Measurements from ENCODE around the gene BCL2L1. TPM values are rescaled to one million over a fixed set of nuclear protein-coding genes. Genes with fewer than 3 reads are reported as not detected.

The BCL2L1 gene
- total and polyA plus RNA-seq, 4 experiments from 2014 or later: 20.3 to 26.1 (median 21.8) TPM

DNA sequence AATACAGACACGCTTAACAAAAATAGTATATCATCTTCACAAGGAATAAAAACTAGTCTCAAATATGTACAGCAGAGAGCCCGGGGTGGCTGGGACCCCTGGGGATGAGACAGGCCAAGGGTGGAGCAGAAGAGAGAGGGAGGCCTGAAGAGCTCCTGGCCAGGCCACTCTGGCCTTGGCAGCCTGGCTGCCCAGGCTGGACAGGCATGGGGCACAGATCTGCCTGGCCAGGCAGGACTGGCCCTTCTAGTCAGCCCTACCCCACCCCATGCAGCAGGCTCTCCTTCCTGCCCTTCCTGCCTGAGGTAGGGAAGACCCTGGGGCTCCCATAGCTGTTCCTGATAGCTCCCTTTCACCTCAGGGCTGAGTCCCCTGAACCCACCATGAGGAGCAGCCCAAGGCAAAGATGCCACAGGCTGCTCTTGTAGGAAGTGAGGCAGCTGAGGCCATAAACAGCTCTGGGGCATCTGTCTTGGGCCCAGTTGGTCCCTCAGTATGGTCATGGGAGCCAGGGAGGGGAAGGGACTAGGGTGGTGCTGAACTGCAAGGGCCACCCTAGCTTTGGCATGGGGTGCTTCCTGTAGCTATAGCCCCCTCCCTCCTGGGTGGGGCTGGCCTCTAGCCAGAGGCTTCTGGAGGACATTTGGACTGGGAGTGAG lies 57.8 kb downstream of the BCL2L1 start:
- Histone ChIP-seq H3K27me3 (ENCODE audit: insufficient read depth, low read length) (no peaks in the 10 kb centered on the region), H3K4me3 (ENCODE audit: low read length in 2 of 2) (no peak overlapping the region), H3K9me3 (ENCODE audit: control insufficient read depth in 1 of 2, low read length in 2 of 2) (no peaks in the 10 kb centered on the region), H3K4me1 (ENCODE audit: insufficient read depth, low read length) (peaks cover 45% of the 10 kb centered on the region), H3K36me3 (ENCODE audit: insufficient read depth, low read length) (peaks cover 17% of the 10 kb centered on the region), H3K27ac (ENCODE audit: low read depth, low read length) (no peak overlapping the region)
- ChIA-PET CTCF (ENCODE audit: partially characterized antibody) (interaction anchor here (1.0 to 9.7 kb wide), 5 partner anchors 10 to 63 kb away, joined by 4 to 581 read pairs (median 6); partner anchors contain the start of gene BCL2L1), POLR2A (ENCODE audit: partially characterized antibody) (interaction anchor here (1.1 to 2.9 kb wide), 4 partner anchors 11 to 58 kb away, joined by 4 to 38 read pairs (median 7); partner anchors contain the start of gene BCL2L1)
- H3K4me1 Mint-ChIP-seq: peaks cover 28 to 64% (median 46%) of the 10 kb centered on the region in 4 donors
- no peak for DNase-seq
- no peaks in the 10 kb centered on the region for H3K27me3 Mint-ChIP-seq
- no peak overlapping the region for H3K4me3 Mint-ChIP-seq
- H3K27ac Mint-ChIP-seq: peak overlapping the region in 5 of 7 donors; percentile 42 to 66 (median 63)
- no peaks in the 10 kb centered on the region for H3K9me3 Mint-ChIP-seq
- peaks cover 0 to 36% of the 10 kb centered on the region in 2 donors for H3K36me3 Mint-ChIP-seq
- intact Hi-C loops (cut with micrococcal nuclease): no loop called here

DNA sequence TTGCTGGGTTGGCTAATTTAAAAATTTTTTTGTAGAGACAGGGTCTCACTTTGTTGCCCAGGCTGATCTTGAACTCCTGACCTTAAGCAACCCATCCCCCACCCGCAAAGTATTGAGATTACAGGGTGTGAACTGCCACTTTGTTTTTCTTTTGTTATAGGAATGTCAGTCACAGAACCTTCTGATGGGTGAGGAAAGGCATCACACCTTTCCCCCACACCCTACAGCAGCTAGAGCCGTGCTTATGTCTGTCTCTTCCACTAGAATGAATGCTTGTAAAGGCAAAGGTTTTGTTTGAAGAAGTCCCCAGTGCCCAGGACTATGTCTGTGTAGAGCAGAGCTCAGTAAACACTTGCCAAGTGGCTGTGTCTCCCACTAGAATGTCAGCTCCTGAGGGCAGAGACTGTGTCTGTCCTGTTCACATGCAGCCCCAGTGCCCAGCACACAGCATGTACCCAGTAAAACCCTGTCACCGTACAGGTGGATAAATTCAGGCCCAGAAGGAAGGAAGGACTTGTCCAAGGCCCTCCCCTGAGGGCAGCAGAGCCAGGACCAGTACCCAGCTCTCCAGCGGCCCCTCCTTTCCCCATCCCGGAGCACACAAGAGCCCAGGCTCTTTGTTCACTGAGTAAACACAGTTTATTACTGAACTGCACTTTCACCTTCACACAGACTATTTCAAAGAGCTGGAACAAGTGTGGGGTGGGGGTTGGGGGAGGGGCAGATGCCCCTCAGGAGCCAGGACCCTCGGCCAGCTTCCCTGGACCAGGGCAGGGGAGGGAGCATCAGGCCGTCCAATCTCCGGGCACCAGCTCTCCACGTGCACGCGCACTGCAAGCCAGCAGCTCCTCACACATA lies 58.6 kb downstream of the BCL2L1 start:
- H3K4me3 Mint-ChIP-seq: no peak overlapping the region
- H3K27ac Mint-ChIP-seq: peak overlapping the region; percentile 53 to 93 (median 75)
- Histone ChIP-seq H3K36me3 (ENCODE audit: insufficient read depth, low read length) (peaks cover 17% of the 10 kb centered on the region), H3K27me3 (ENCODE audit: insufficient read depth, low read length) (no peaks in the 10 kb centered on the region), H3K4me1 (ENCODE audit: insufficient read depth, low read length) (peaks cover 45% of the 10 kb centered on the region), H3K4me3 (ENCODE audit: low read length in 2 of 2) (no peak overlapping the region), H3K27ac (ENCODE audit: low read depth, low read length) (no peak overlapping the region), H3K9me3 (ENCODE audit: control insufficient read depth in 1 of 2, low read length in 2 of 2) (no peaks in the 10 kb centered on the region)
- peaks cover 27 to 57% (median 42%) of the 10 kb centered on the region in 4 donors for H3K4me1 Mint-ChIP-seq
- ChIA-PET CTCF (ENCODE audit: partially characterized antibody) (interaction anchor here (0.9 to 9.7 kb wide), 7 partner anchors 10 to 64 kb away, joined by 3 to 581 read pairs (median 4); partner anchors contain the start of gene BCL2L1), POLR2A (ENCODE audit: partially characterized antibody) (interaction anchor here (0.6 to 2.9 kb wide), 4 partner anchors 12 to 63 kb away, joined by 4 to 38 read pairs (median 7); partner anchors contain the start of gene BCL2L1)
- H3K27me3 Mint-ChIP-seq: no peaks in the 10 kb centered on the region
- no peak for DNase-seq
- intact Hi-C loops (cut with micrococcal nuclease): no loop called here
- H3K9me3 Mint-ChIP-seq: no peaks in the 10 kb centered on the region
- peaks cover 0 to 31% of the 10 kb centered on the region in 2 donors for H3K36me3 Mint-ChIP-seq

DNA sequence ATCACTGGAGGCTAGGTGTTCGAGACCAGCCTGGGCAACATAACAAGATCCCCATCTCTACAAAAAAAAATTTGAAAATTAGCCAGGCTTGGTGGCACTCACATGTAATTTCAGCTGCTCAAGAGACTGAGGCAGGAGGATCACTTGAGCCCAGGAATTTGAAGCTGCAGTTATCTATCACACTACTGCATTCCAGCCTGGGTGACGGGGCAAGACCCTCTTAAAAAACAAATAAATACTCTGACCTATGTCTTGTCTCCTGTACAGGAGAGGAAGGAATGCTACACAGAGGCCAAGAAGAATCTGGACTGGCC lies 59.2 kb downstream of the BCL2L1 start:
- DNase-seq: no peak
- Histone ChIP-seq H3K27ac (ENCODE audit: low read depth, low read length) (no peak overlapping the region), H3K36me3 (ENCODE audit: insufficient read depth, low read length) (peaks cover 17% of the 10 kb centered on the region), H3K4me1 (ENCODE audit: insufficient read depth, low read length) (peaks cover 45% of the 10 kb centered on the region), H3K4me3 (ENCODE audit: low read length in 2 of 2) (no peak overlapping the region), H3K27me3 (ENCODE audit: insufficient read depth, low read length) (no peaks in the 10 kb centered on the region), H3K9me3 (ENCODE audit: control insufficient read depth in 1 of 2, low read length in 2 of 2) (no peaks in the 10 kb centered on the region)
- Mint-ChIP-seq H3K4me3 (no peak overlapping the region), H3K27me3 (no peaks in the 10 kb centered on the region), H3K4me1 (peaks cover 27 to 57% (median 42%) of the 10 kb centered on the region in 4 donors), H3K9me3 (no peaks in the 10 kb centered on the region), H3K27ac (peak overlapping the region in 4 of 7 donors; percentile 55 to 93 (median 78)), H3K36me3 (peaks cover 0 to 31% of the 10 kb centered on the region in 2 donors)
- ChIA-PET POLR2A (ENCODE audit: partially characterized antibody) (interaction anchor here (0.6 to 2.9 kb wide), 3 partner anchors 53 to 64 kb away, joined by 4 to 38 read pairs (median 9); partner anchors contain the start of gene BCL2L1), CTCF (ENCODE audit: partially characterized antibody) (interaction anchor here (0.7 to 9.7 kb wide), 6 partner anchors 11 to 65 kb away, joined by 3 to 581 read pairs (median 5); partner anchors contain the start of gene BCL2L1)
- intact Hi-C loops (cut with micrococcal nuclease): no loop called here

DNA sequence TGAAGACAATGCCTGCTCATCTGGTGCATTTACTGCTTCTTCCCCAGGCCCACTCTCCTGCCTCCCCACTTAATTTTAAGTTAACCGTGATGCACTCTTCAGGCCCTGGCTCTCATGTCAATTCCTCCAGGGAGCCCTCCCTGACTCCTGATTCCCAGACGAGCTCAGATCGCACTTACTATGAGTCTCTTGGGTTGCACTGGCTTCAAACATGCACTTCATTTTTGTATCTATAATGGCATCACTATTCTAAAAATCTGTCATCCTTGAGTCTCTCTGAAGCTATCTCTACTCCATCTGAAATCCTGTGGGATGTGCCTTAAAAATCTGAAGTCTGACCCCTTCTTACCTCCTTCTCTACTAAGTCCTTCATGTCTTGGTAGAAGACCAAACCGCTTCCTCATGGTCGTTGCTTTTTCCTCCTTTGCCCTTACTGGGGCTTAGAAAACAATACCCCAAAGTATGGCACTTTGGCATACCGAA lies 60.3 kb downstream of the BCL2L1 start:
- Histone ChIP-seq H3K27ac (ENCODE audit: low read depth, low read length) (peak overlapping the region; percentile 59), H3K4me1 (ENCODE audit: insufficient read depth, low read length) (peaks cover 37% of the 10 kb centered on the region), H3K36me3 (ENCODE audit: insufficient read depth, low read length) (peaks cover 17% of the 10 kb centered on the region), H3K27me3 (ENCODE audit: insufficient read depth, low read length) (no peaks in the 10 kb centered on the region), H3K4me3 (ENCODE audit: low read length in 2 of 2) (peak overlapping the region in 1 of 2 donors; percentile 70), H3K9me3 (ENCODE audit: control insufficient read depth in 1 of 2, low read length in 2 of 2) (no peaks in the 10 kb centered on the region)
- peaks cover 0 to 25% of the 10 kb centered on the region in 2 donors for H3K36me3 Mint-ChIP-seq
- no peaks in the 10 kb centered on the region for H3K9me3 Mint-ChIP-seq
- peak overlapping the region; percentile 55 to 93 (median 89) for H3K27ac Mint-ChIP-seq
- ChIA-PET CTCF (ENCODE audit: partially characterized antibody) (interaction anchor here (1.0 to 9.7 kb wide), 18 partner anchors 8 to 101 kb away, joined by 3 to 581 read pairs (median 10); partner anchors contain the start of genes BCL2L1 and TPX2), POLR2A (ENCODE audit: partially characterized antibody) (interaction anchor here (1.1 to 3.9 kb wide), 4 partner anchors 12 to 76 kb away, joined by 5 to 166 read pairs (median 16); partner anchors contain the start of genes BCL2L1 and TPX2)
- intact Hi-C loops (cut with micrococcal nuclease): no loop called here
- no peak for DNase-seq
- H3K4me1 Mint-ChIP-seq: peaks cover 21 to 49% (median 34%) of the 10 kb centered on the region in 4 donors
- H3K27me3 Mint-ChIP-seq: no peaks in the 10 kb centered on the region
- peak overlapping the region; percentile 83 to 93 (median 84) for H3K4me3 Mint-ChIP-seq

DNA sequence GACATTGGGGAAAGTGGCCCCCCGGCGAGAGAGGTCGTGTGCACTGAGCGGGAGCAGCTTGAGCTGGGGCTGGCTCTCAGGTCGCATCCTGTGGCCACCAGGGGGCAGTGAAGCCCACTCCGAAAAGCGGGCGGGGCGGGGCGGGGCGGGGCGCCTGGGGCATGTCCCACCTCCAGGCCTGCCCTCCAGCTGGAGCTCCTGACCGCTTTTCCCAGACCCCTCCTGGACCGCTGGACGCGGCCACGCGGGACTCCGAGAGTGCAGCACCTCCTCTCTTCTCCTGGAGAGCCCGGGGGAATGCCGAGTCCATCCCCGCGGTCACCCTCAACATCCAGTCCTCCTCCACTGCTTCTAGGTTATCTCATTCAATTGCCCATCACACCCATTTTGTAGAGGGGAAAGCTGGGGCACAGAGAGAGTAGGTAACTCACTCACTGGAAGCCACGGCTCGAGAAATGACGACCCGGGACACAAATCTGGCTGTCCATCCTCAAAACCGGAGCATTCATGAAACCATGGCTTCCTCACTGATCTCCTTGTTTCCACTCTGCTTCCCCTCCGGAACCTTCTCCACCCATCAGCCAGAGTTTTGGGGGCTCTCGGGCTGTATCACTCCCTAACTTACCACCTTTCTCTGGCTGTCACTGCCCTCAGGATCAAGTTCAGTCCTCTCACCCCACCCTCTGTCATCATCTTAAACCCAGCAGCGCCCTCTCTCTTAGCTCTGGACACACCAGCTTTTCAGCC lies 60.9 kb downstream of the BCL2L1 start:
- Mint-ChIP-seq H3K9me3 (no peaks in the 10 kb centered on the region), H3K27me3 (no peaks in the 10 kb centered on the region), H3K4me1 (peaks cover 21 to 43% (median 29%) of the 10 kb centered on the region in 4 donors), H3K36me3 (peaks cover 0 to 25% of the 10 kb centered on the region in 2 donors), H3K4me3 (peak overlapping the region; percentile 83 to 93 (median 84)), H3K27ac (peak overlapping the region; percentile 57 to 95 (median 89))
- Histone ChIP-seq H3K9me3 (ENCODE audit: control insufficient read depth in 1 of 2, low read length in 2 of 2) (no peaks in the 10 kb centered on the region), H3K27me3 (ENCODE audit: insufficient read depth, low read length) (no peaks in the 10 kb centered on the region), H3K27ac (ENCODE audit: low read depth, low read length) (peak overlapping the region; percentile 59), H3K36me3 (ENCODE audit: insufficient read depth, low read length) (peaks cover 17% of the 10 kb centered on the region), H3K4me1 (ENCODE audit: insufficient read depth, low read length) (peaks cover 31% of the 10 kb centered on the region), H3K4me3 (ENCODE audit: low read length in 2 of 2) (peak overlapping the region in 1 of 2 donors; percentile 70)
- ChIA-PET CTCF (ENCODE audit: partially characterized antibody) (interaction anchor here (0.7 to 9.7 kb wide), 32 partner anchors 9 to 201 kb away, joined by 3 to 581 read pairs (median 7); partner anchors contain the start of genes BCL2L1, ID1 and TPX2), POLR2A (ENCODE audit: partially characterized antibody) (interaction anchor here (0.7 to 3.9 kb wide), 5 partner anchors 13 to 77 kb away, joined by 3 to 166 read pairs (median 11); partner anchors contain the start of genes BCL2L1 and TPX2)
- intact Hi-C loops (cut with micrococcal nuclease): loop anchor here (1.0 kb wide), 2 partner anchors 15 to 62 kb away; no protein-coding TSS in a partner anchor
- peak; percentile 70 to 81 (median 73) for DNase-seq

DNA sequence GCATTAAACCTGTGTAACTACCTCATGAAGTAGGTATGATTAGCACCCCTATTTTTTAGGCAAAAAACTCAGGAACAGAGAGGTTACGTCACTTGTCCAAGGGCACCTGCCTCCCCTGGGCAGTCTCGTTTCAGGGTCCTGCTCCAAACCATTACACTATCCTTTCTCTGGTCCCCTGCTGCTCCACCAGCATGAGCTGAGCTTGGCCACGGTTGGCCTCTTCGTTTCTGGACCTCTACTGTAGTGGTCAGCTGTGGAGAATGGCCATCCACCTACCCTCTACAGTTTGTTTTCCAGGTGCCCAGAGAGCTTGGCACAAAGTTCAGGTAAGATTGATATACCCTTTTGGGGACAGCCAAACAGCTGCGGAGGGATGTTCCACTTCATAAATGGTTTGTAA lies 68.1 kb downstream of the BCL2L1 start:
- H3K27ac Mint-ChIP-seq: no peak overlapping the region
- H3K4me3 Mint-ChIP-seq: no peak overlapping the region
- DNase-seq: no peak

More for the DNA sequence above, 68.1 kb downstream of the BCL2L1 start:
- peaks cover 0 to 4% of the 10 kb centered on the region in 2 donors for H3K27me3 Mint-ChIP-seq
- Histone ChIP-seq H3K27me3 (ENCODE audit: insufficient read depth, low read length) (no peaks in the 10 kb centered on the region), H3K4me1 (ENCODE audit: insufficient read depth, low read length) (no peaks in the 10 kb centered on the region), H3K27ac (ENCODE audit: low read depth, low read length) (no peak overlapping the region), H3K36me3 (ENCODE audit: insufficient read depth, low read length) (no peaks in the 10 kb centered on the region), H3K4me3 (ENCODE audit: low read length in 2 of 2) (no peak overlapping the region), H3K9me3 (ENCODE audit: control insufficient read depth in 1 of 2, low read length in 2 of 2) (no peaks in the 10 kb centered on the region)
- ChIA-PET POLR2A (ENCODE audit: partially characterized antibody) (no interaction called here), CTCF (ENCODE audit: partially characterized antibody) (interaction anchor here (0.7 to 1.2 kb wide), 2 partner anchors 42 to 69 kb away, joined by 4 to 5 read pairs; no protein-coding TSS in a partner anchor)
- no peaks in the 10 kb centered on the region for H3K36me3 Mint-ChIP-seq
- no peaks in the 10 kb centered on the region for H3K9me3 Mint-ChIP-seq
- intact Hi-C loops (cut with micrococcal nuclease): no loop called here
- H3K4me1 Mint-ChIP-seq: no peaks in the 10 kb centered on the region

All from CD4-positive, alpha-beta memory T cell (primary cell).